PC-3 (cell line): Measurements from ENCODE around the gene SPOCD1. TPM values are rescaled to one million over a fixed set of nuclear protein-coding genes. Genes with fewer than 3 reads are reported as not detected.

ENCODE experiments used
- ATAC-seq: fragments of 200-7000 bp; cut with Tn5 transposase; 2 replicates; pipeline ENCODE4 v1.9.1; 2020; ENCODE audit warnings: mild to moderate bottlenecking, moderate library complexity
- BruUV-seq: library from RNA; stranded (reverse); fragments of 400-500 nt; replicated peaks from 2 replicates; lab custom pipeline; 2021; lab: Mats Ljungman, UMichigan
- CTCF ChIA-PET: fragments of 300-600 bp; sonication (Branson Sonifier 250); formaldehyde crosslinking; loops from one replicate; lab custom pipeline; 2022; ENCODE audit warnings: antibody characterized with exemption; lab: Charles Lee
- POLR2A ChIA-PET: fragments of 300-600 bp; sonication (Branson Sonifier 250); formaldehyde crosslinking; loops from one replicate; lab custom pipeline; 2022; ENCODE audit warnings: antibody characterized with exemption; ENCODE audit not compliant: unreplicated experiment; lab: Charles Lee
- DNase-seq: peaks from one replicate; pipeline ENCODE4 v3.0.0-alpha.2; 2015
- H2AFZ ChIP-seq: fragments of 300-600 bp; sonication (generic); 2 replicates; pipeline ENCODE4 v1.6.0; 2016; ENCODE audit warnings: antibody characterized with exemption, low read length
- H3F3A ChIP-seq: fragments of 300-600 bp; sonication (generic); one replicate; pipeline ENCODE4 v1.6.0; 2017; ENCODE audit warnings: antibody characterized with exemption, low read length, control low read depth, mild to moderate bottlenecking; ENCODE audit not compliant: unreplicated experiment
- H3K27ac ChIP-seq: fragments of 300-600 bp; sonication (generic); 2 replicates; pipeline ENCODE4 v1.5.1; 2016; ENCODE audit warnings: mild to moderate bottlenecking, low read length
- H3K27me3 ChIP-seq: fragments of 300-600 bp; sonication (generic); 2 replicates; pipeline ENCODE4 v1.6.1; 2016; ENCODE audit warnings: low read length, mixed read lengths
- H3K36me3 ChIP-seq: fragments of 300-600 bp; sonication (generic); 2 replicates; pipeline ENCODE4 v1.6.1; 2016; ENCODE audit warnings: low read depth, mixed run types, low read length, mixed read lengths
- H3K4me1 ChIP-seq: fragments of 300-600 bp; sonication (generic); 2 replicates; pipeline ENCODE4 v1.5.1; 2016; ENCODE audit warnings: low read length; ENCODE audit not compliant: insufficient read depth
- H3K4me2 ChIP-seq: fragments of 300-600 bp; sonication (generic); 2 replicates; pipeline ENCODE4 v1.6.0; 2016; ENCODE audit warnings: low read length
- H3K4me3 ChIP-seq: fragments of 300-600 bp; sonication (generic); 2 replicates; pipeline ENCODE4 v1.5.1; 2016; ENCODE audit warnings: mild to moderate bottlenecking, low read length, mixed read lengths
- H3K79me2 ChIP-seq: fragments of 300-600 bp; sonication (generic); 2 replicates; pipeline ENCODE4 v1.6.1; 2017; ENCODE audit warnings: low read length, mixed read lengths
- H3K9ac ChIP-seq: fragments of 300-600 bp; sonication (generic); 2 replicates; pipeline ENCODE4 v1.6.0; 2016; ENCODE audit warnings: mild to moderate bottlenecking, low read length
- H3K9me2 ChIP-seq: fragments of 300-600 bp; sonication (generic); replicated peaks from 2 replicates; pipeline ENCODE4 v1.6.1; 2016; ENCODE audit warnings: mixed run types, low read length, mixed read lengths
- H3K9me3 ChIP-seq: fragments of 300-600 bp; sonication (generic); 2 replicates; pipeline ENCODE4 v1.6.1; 2016; ENCODE audit warnings: low read length, mixed read lengths
- H4K20me1 ChIP-seq: fragments of 300-600 bp; sonication (generic); 2 replicates; pipeline ENCODE4 v1.6.1; 2016; ENCODE audit warnings: low read length, mixed read lengths
- EZH2 ChIP-seq: fragments of 300-600 bp; sonication (generic); IDR thresholded peaks from one replicate; pipeline ENCODE4 v1.6.1; 2017; ENCODE audit warnings: antibody characterized with exemption, mild to moderate bottlenecking, low read length; ENCODE audit not compliant: unreplicated experiment
- EZH2phosphoT487 ChIP-seq: fragments of 300-600 bp; sonication (generic); IDR thresholded peaks from 2 replicates; pipeline ENCODE4 v1.6.1; 2018; ENCODE audit warnings: mild to moderate bottlenecking, antibody characterized with exemption, low read length, borderline replicate concordance
- intact Hi-C: fragments of 100-400 bp; cut with micrococcal nuclease; formaldehyde crosslinking; loops from 2 replicates; pipeline ENCODE4 v1.9.0; 2023
- total RNA-seq: library from RNA; depleted of rRNA; stranded (reverse); fragments of >200 nt; gene quantifications from 2 replicates; pipeline ENCODE4 v1.2.3, GENCODE V29; 2014
- TF ChIP-seq, protein P1 (sequence below): fragments of 300-600 bp; sonication (generic); conservative IDR thresholded peaks from 2 replicates; pipeline ENCODE4 v1.5.1; 2017; ENCODE audit warnings: antibody characterized with exemption, low read depth, mild to moderate bottlenecking, low read length

SPOCD1 gene
- total RNA-seq, 1 experiment from 2014 or later = 5.4 TPM

DNA sequence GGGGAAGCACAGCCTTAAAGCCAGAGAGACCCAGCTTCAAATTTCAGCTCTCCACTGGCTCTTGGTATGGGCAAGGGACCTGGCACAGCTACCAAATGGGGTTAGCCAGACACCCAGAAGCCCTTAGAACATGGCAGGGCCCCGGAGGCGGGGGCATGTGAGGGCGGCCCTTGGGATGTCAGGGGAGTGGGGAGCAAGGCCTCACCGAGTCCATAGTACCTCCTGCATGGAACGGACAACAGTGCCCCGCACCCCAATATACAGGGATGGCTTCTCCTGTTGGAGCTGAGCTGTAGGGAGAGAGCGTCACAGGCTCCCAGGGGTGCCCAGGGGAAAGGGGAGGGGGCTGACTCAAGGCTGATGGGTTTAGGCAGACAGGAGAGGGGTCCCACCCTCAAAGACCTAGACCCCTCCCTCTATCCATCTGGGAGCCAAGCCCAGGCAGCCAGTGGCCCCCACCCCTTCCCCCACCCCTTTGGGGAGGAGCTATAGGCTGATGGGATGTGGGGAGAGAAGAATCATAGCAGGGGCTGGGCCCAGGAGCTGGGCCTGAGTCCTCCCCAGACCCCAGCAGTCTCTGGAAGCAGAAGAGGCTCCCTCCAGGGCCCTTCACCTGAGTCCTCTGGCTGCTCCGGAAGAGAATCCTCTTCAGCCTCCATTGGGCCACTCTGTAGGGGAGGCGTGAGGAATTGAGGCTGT lies 16.5 kb downstream of the SPOCD1 start:
- peak overlapping the region; percentile 83 for H3K4me2 ChIP-seq
- H2AFZ ChIP-seq = no peak overlapping the region
- H3K27ac ChIP-seq = peak overlapping the region; percentile 74
- no peaks in the 10 kb centered on the region for H3K9me3 ChIP-seq
- H3K4me3 ChIP-seq = no peak overlapping the region
- H3K9me2 ChIP-seq = no peaks in the 10 kb centered on the region
- H3K27me3 ChIP-seq = no peaks in the 10 kb centered on the region
- H3K79me2 ChIP-seq = peaks cover 14% of the 10 kb centered on the region; the same call in 1 of the 2 replicates
- ATAC-seq (no peak), DNase-seq (no peak)
- no peak for TF ChIP-seq EZH2phosphoT487
- TF ChIP-seq EZH2 = no peak
- TF ChIP-seq, protein P1, sequence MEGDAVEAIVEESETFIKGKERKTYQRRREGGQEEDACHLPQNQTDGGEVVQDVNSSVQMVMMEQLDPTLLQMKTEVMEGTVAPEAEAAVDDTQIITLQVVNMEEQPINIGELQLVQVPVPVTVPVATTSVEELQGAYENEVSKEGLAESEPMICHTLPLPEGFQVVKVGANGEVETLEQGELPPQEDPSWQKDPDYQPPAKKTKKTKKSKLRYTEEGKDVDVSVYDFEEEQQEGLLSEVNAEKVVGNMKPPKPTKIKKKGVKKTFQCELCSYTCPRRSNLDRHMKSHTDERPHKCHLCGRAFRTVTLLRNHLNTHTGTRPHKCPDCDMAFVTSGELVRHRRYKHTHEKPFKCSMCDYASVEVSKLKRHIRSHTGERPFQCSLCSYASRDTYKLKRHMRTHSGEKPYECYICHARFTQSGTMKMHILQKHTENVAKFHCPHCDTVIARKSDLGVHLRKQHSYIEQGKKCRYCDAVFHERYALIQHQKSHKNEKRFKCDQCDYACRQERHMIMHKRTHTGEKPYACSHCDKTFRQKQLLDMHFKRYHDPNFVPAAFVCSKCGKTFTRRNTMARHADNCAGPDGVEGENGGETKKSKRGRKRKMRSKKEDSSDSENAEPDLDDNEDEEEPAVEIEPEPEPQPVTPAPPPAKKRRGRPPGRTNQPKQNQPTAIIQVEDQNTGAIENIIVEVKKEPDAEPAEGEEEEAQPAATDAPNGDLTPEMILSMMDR = no peak
- H4K20me1 ChIP-seq = no peaks in the 10 kb centered on the region
- ChIA-PET POLR2A (no interaction called here), CTCF (interaction anchor here (0.6 to 0.8 kb wide), 2 partner anchors 10 kb away, joined by 4 read pairs; no protein-coding TSS in a partner anchor)
- no peaks in the 10 kb centered on the region for H3F3A ChIP-seq
- no peak overlapping the region for H3K9ac ChIP-seq
- BruUV-seq = no TSS peak
- no peaks in the 10 kb centered on the region for H3K36me3 ChIP-seq
- H3K4me1 ChIP-seq = peaks cover 23% of the 10 kb centered on the region
- intact Hi-C loops = no loop called here

DNA sequence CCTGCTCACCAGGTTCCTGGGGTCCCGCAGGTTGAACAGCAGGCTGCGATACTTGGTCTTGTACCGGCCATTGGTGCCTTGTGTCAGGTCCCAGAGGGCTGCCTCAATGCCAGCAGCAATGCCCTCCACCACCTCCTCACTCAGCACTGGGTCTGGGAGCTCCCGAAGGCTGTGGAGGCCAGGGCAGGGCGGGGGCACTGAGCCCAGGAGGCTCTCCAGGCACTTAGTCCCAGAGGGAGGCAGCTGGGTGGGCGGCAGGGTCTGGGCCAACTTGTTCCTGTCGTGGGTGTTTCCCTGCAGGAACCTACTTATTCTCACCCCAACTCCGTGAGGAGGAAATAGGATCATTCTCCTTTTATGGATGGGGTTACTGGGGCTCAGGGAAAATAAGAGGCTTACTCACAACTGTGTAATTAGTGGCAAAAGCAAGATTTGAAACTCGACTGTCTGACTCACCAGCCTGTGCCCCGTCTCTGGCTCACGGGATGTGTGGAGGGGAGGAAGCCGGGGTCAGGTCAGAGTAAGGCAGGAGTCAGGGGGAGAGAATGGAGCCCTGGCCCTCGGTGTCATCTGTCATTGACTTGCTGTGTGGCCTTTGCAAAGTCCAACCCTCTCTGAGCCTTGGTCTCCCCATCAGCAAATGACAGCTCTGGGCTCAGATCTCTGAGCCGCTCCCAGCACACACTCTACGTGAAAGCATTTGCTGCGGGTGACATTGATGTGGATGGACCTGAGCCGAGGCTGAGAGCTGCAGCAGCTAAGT lies 17.2 kb downstream of the SPOCD1 start:
- CTCF ChIA-PET = interaction anchor here (0.8 kb wide), 1 partner anchor 9 kb away, joined by 4 read pairs; no protein-coding TSS in a partner anchor
- POLR2A ChIA-PET = no interaction called here

More for the DNA sequence above, 17.2 kb downstream of the SPOCD1 start:
- H3F3A ChIP-seq = no peaks in the 10 kb centered on the region
- peak; percentile 87 for DNase-seq
- intact Hi-C loops = no loop called here
- H3K27me3 ChIP-seq = no peaks in the 10 kb centered on the region
- peak overlapping the region; percentile 74 for H3K27ac ChIP-seq
- no peaks in the 10 kb centered on the region for H3K9me2 ChIP-seq
- peaks cover 23% of the 10 kb centered on the region for H3K4me1 ChIP-seq
- BruUV-seq = no TSS peak
- peak; percentile 95 for ATAC-seq
- no peaks in the 10 kb centered on the region for H3K36me3 ChIP-seq
- TF ChIP-seq EZH2phosphoT487 (no peak), EZH2 (no peak)
- TF ChIP-seq, protein P1 = no peak
- H3K9ac ChIP-seq = peak overlapping the region; percentile 46
- peak overlapping the region; percentile 58 for H2AFZ ChIP-seq
- peak overlapping the region; percentile 57 for H3K4me3 ChIP-seq
- peak overlapping the region; percentile 83 for H3K4me2 ChIP-seq
- no peaks in the 10 kb centered on the region for H3K9me3 ChIP-seq
- peaks cover 14% of the 10 kb centered on the region; the same call in 1 of the 2 replicates for H3K79me2 ChIP-seq
- H4K20me1 ChIP-seq = no peaks in the 10 kb centered on the region
